CD4-positive, alpha-beta T cell treated with Interleukin-12 subunit alpha and Interleukin-12 subunit beta, for 1 hour (primary cell): ENCODE measurements around the gene LPP.
"Not testable (repeated sequence)": the region's sequence is repeated elsewhere in the genome, so short reads cannot be mapped to it uniquely, and the experiment has no call there.

Source experiments
- DNase-seq: peaks from one replicate; pipeline ENCODE4 v3.0.0-alpha.2; 2020

Gene LPP

GRCh38 chr3:188691665-188692064 is 537.7 kb downstream of the LPP start:
- DNase-seq = no peak

- DNase-seq = no peak
These were observed 538.7 kb downstream of the LPP start for GRCh38 chr3:188692700-188693099.

GRCh38 chr3:188693435-188693834 is 539.5 kb downstream of the LPP start:
- DNase-seq = no peak

- DNase-seq = no peak
These were observed 541.3 kb downstream of the LPP start for GRCh38 chr3:188695241-188695640.

GRCh38 chr3:188697127-188697526 is 543.2 kb downstream of the LPP start:
- DNase-seq = no peak

GRCh38 chr3:188698436-188698835 is 544.5 kb downstream of the LPP start:
- DNase-seq = no peak

GRCh38 chr3:188700501-188700900 is 546.5 kb downstream of the LPP start:
- DNase-seq = no peak

GRCh38 chr3:188700918-188701317 is 547.0 kb downstream of the LPP start:
- no peak for DNase-seq

- no peak for DNase-seq
These were observed 547.6 kb downstream of the LPP start for GRCh38 chr3:188701485-188701969.

- not testable (repeated sequence) for DNase-seq
These were observed 548.1 kb downstream of the LPP start for GRCh38 chr3:188702028-188702427.

- no peak for DNase-seq
These were observed 552.2 kb downstream of the LPP start for GRCh38 chr3:188706176-188706575.

- DNase-seq = no peak
These were observed 552.6 kb downstream of the LPP start for GRCh38 chr3:188706599-188706998.

- no peak for DNase-seq
These were observed 553.7 kb downstream of the LPP start for GRCh38 chr3:188707381-188708288.

GRCh38 chr3:188711881-188712247 is 557.9 kb downstream of the LPP start:
- no peak for DNase-seq

GRCh38 chr3:188712248-188712924 is 558.4 kb downstream of the LPP start:
- DNase-seq = no peak

GRCh38 chr3:188712991-188713390 is 559.0 kb downstream of the LPP start:
- DNase-seq = no peak

GRCh38 chr3:188719545-188719944 is 565.6 kb downstream of the LPP start:
- DNase-seq = no peak

- DNase-seq = no peak
These were observed 566.3 kb downstream of the LPP start for GRCh38 chr3:188720215-188720614.

GRCh38 chr3:188720636-188721035 is 566.7 kb downstream of the LPP start:
- DNase-seq = no peak

GRCh38 chr3:188721312-188721711 is 567.4 kb downstream of the LPP start:
- DNase-seq = no peak

GRCh38 chr3:188721990-188722389 is 568.0 kb downstream of the LPP start:
- no peak for DNase-seq

- DNase-seq = no peak
These were observed 569.0 kb downstream of the LPP start for GRCh38 chr3:188722963-188723362.

- no peak for DNase-seq
These were observed 573.1 kb downstream of the LPP start for GRCh38 chr3:188727052-188727451.

GRCh38 chr3:188728371-188728896 is 574.5 kb downstream of the LPP start:
- DNase-seq = no peak
